ENCODE data around the gene CCN6.
"Not testable (repeated sequence)": the region's sequence is repeated elsewhere in the genome, so short reads cannot be mapped to it uniquely, and the experiment has no call there.

The CCN6 gene

DNA sequence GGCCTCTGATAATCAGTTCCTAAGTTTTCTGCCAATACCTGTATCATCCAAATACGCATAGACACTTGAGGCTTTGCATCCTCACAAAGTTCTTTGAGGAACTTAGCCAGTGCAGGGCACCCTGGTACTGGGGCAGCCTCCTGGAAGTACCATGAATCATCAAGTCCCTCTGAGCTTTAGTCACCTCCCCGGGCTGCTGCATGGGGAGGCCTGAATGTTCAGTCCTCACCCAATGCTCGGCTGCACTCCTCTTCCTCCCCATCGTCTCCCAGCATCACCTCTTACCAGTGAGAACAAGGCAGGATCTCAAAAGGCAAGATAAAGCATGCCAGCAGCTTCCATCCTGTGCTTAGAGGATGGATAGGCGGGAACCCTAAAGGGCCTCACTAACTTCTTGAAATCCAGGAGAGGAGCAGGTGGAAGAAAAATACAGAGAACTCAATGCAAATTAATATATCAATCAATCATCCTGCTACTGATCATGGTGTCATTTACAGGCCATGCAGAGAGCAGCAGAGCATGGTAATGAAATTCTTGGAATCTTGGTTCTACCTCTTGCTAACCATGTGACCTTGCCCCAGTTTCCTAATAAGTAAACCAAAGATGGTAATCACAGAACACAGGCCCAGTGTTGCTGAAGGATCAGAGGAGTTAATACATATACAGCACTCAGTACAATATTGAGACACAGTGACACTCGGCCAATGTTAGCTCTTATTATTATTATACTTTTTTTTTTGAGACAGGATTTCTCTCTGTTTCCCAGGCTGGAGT is 4.7 kb upstream of the CCN6 start:
- Histone ChIP-seq H3K27ac (ENCODE audit: low read depth, low read length) (no peak overlapping the region), H3K9me3 (ENCODE audit: control insufficient read depth in 1 of 2, low read length in 2 of 2) (no peaks in the 10 kb centered on the region), H3K36me3 (ENCODE audit: control insufficient read depth in 1 of 2, insufficient read depth in 2 of 2, low read length in 2 of 2) (no peaks in the 10 kb centered on the region)

DNA sequence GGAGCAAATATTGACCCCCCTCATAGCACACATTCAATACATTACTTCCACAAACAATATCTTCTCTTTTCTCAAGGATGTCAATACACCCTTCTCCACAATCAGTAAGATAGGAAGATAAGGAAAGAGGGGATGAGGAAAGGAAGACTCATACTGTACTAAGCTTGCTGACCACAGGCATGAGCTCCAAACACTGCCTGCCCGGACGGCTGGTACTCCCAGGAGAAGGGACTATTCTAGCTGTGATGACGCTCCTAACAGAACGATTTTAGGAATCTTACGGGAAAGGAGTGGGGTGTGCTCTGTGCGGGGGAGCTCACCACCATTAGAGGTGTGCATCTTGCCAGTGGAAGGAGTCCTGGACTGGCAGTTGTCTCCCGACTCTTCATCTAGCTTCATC is 3.9 kb upstream of the CCN6 start:
- no peaks in the 10 kb centered on the region for H3K36me3 ChIP-seq (ENCODE audit: control insufficient read depth in 1 of 2, insufficient read depth in 2 of 2, low read length in 2 of 2)
- H3K9me3 ChIP-seq (ENCODE audit: control insufficient read depth in 1 of 2, low read length in 2 of 2): no peaks in the 10 kb centered on the region
- H3K27me3 ChIP-seq (ENCODE audit: control insufficient read depth in 1 of 2, insufficient read depth in 2 of 2, low read length in 2 of 2): no peaks in the 10 kb centered on the region
- no peak overlapping the region for H3K4me3 ChIP-seq (ENCODE audit: low read depth in 1 of 2, low read length in 2 of 2)
- no peaks in the 10 kb centered on the region for H3K4me1 ChIP-seq (ENCODE audit: control insufficient read depth in 1 of 2, insufficient read depth in 2 of 2, low read length in 2 of 2)
- no peak overlapping the region for H3K9ac ChIP-seq (ENCODE audit: low read depth in 1 of 2, low read length in 2 of 2)
- H3K27ac ChIP-seq (ENCODE audit: low read depth, low read length): no peak overlapping the region

More for the DNA sequence above, 4.7 kb upstream of the CCN6 start:
- Histone ChIP-seq H3K9ac (ENCODE audit: low read depth in 1 of 2, low read length in 2 of 2) (no peak overlapping the region), H3K27me3 (ENCODE audit: control insufficient read depth in 1 of 2, insufficient read depth in 2 of 2, low read length in 2 of 2) (no peaks in the 10 kb centered on the region), H3K4me1 (ENCODE audit: control insufficient read depth in 1 of 2, insufficient read depth in 2 of 2, low read length in 2 of 2) (no peaks in the 10 kb centered on the region), H3K4me3 (ENCODE audit: low read depth in 1 of 2, low read length in 2 of 2) (no peak overlapping the region)

DNA sequence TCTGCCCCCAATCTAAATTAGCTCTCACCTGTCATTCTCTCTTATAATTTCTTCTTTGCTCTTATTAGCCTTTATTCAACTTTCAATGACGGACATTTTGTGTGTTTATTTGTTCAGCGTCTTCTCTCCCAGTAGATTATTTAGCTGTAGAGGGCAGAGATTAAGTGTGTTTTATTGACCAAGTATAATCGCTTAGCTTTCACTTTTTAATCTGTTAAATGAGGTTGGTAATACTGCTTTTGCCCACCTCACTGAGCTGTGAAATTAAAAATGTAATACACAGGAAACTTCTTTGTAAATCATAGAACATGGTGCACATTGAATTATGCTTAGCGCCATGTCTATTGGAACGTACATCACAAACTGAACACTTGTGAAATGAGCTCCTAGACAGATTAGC is 3.5 kb upstream of the CCN6 start:
- H3K36me3 ChIP-seq (ENCODE audit: control insufficient read depth in 1 of 2, insufficient read depth in 2 of 2, low read length in 2 of 2): no peaks in the 10 kb centered on the region
- H3K27ac ChIP-seq (ENCODE audit: low read depth, low read length): no peak overlapping the region
- H3K9ac ChIP-seq (ENCODE audit: low read depth in 1 of 2, low read length in 2 of 2): no peak overlapping the region
- no peaks in the 10 kb centered on the region for H3K9me3 ChIP-seq (ENCODE audit: control insufficient read depth in 1 of 2, low read length in 2 of 2)
- no peaks in the 10 kb centered on the region for H3K27me3 ChIP-seq (ENCODE audit: control insufficient read depth in 1 of 2, insufficient read depth in 2 of 2, low read length in 2 of 2)
- H3K4me1 ChIP-seq (ENCODE audit: control insufficient read depth in 1 of 2, insufficient read depth in 2 of 2, low read length in 2 of 2): no peaks in the 10 kb centered on the region
- H3K4me3 ChIP-seq (ENCODE audit: low read depth in 1 of 2, low read length in 2 of 2): no peak overlapping the region

DNA sequence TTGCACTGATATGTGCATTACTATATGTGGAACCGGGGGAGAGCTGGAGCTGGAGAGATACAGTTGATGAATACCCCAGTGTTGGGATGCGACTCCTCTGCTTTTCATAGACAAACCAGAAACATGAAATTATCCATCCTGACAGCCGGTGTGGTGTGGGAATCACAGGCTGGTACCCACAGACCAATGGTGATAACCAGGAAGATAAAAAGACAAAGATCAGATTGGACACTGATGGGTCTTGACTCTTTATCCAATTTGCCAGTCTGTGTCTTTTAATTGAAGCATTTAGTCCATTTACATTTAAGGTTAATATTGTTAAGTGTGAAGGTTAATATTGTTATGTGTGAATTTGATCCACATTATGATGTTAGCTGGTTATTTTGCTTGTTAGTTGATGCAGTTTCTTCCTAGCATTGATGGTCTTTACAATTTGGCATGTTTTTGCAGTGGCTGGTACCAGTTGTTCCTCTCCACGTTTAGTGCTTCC is 2.6 kb upstream of the CCN6 start:
- H3K27ac ChIP-seq (ENCODE audit: low read depth, low read length); H3K27me3 ChIP-seq (ENCODE audit: control insufficient read depth in 1 of 2, insufficient read depth in 2 of 2, low read length in 2 of 2); H3K36me3 ChIP-seq (ENCODE audit: control insufficient read depth in 1 of 2, insufficient read depth in 2 of 2, low read length in 2 of 2); H3K9me3 ChIP-seq (ENCODE audit: control insufficient read depth in 1 of 2, low read length in 2 of 2); H3K4me1 ChIP-seq (ENCODE audit: control insufficient read depth in 1 of 2, insufficient read depth in 2 of 2, low read length in 2 of 2); H3K9ac ChIP-seq (ENCODE audit: low read depth in 1 of 2, low read length in 2 of 2); H3K4me3 ChIP-seq (ENCODE audit: low read depth in 1 of 2, low read length in 2 of 2): not testable (repeated sequence)

GRCh38 chr6:112054555-112055190 is 769 bp downstream of the CCN6 start:
- H3K27me3 ChIP-seq (ENCODE audit: control insufficient read depth in 1 of 2, insufficient read depth in 2 of 2, low read length in 2 of 2): no peaks in the 10 kb centered on the region
- no peaks in the 10 kb centered on the region for H3K9me3 ChIP-seq (ENCODE audit: control insufficient read depth in 1 of 2, low read length in 2 of 2)
- H3K9ac ChIP-seq (ENCODE audit: low read depth in 1 of 2, low read length in 2 of 2): no peak overlapping the region
- no peak overlapping the region for H3K27ac ChIP-seq (ENCODE audit: low read depth, low read length)
- H3K36me3 ChIP-seq (ENCODE audit: control insufficient read depth in 1 of 2, insufficient read depth in 2 of 2, low read length in 2 of 2): no peaks in the 10 kb centered on the region
- no peaks in the 10 kb centered on the region for H3K4me1 ChIP-seq (ENCODE audit: control insufficient read depth in 1 of 2, insufficient read depth in 2 of 2, low read length in 2 of 2)
- H3K4me3 ChIP-seq (ENCODE audit: low read depth in 1 of 2, low read length in 2 of 2): no peak overlapping the region

DNA sequence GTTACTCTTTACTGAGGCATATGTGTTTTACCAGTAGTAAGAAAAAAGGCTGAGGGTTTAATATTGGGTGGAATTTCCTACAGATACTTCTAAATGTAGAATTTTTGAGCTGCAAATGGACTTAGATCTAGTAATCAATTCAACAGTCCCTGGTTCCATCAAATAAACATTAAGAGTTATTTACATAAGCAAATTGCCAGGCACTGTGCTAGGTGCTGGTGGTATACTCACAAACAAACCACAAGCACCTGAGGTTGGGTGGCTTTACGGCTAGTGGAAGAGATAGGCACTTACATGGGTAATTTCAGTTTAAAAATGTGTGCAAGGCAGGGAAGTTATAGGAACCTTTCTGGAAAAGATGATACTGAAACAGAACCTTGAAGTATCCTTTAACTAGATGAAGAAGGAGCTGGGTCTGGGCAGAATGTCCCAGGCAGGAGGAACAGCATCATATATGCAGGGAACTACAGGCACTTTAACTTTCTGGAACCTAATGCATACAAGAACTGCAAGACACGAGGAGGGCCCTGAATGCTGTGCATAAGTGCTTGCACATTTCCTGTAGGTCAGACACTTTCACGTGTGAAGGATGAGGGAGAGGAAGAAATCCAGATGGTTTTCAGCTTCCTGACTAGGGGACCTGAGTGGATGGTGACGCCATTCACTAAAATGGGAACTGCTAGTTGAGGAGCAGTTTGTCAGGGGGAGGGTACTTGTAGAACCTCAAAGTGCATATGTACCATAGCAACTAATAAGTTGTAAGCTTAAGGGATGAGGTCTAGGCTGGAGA is 4.5 kb downstream of the CCN6 start:
- no peaks in the 10 kb centered on the region for H3K36me3 ChIP-seq (ENCODE audit: control insufficient read depth in 1 of 2, insufficient read depth in 2 of 2, low read length in 2 of 2)
- no peaks in the 10 kb centered on the region for H3K9me3 ChIP-seq (ENCODE audit: control insufficient read depth in 1 of 2, low read length in 2 of 2)
- no peaks in the 10 kb centered on the region for H3K4me1 ChIP-seq (ENCODE audit: control insufficient read depth in 1 of 2, insufficient read depth in 2 of 2, low read length in 2 of 2)
- H3K4me3 ChIP-seq (ENCODE audit: low read depth in 1 of 2, low read length in 2 of 2): no peak overlapping the region
- H3K9ac ChIP-seq (ENCODE audit: low read depth in 1 of 2, low read length in 2 of 2): no peak overlapping the region
- H3K27ac ChIP-seq (ENCODE audit: low read depth, low read length): no peak overlapping the region
- no peaks in the 10 kb centered on the region for H3K27me3 ChIP-seq (ENCODE audit: control insufficient read depth in 1 of 2, insufficient read depth in 2 of 2, low read length in 2 of 2)

DNA sequence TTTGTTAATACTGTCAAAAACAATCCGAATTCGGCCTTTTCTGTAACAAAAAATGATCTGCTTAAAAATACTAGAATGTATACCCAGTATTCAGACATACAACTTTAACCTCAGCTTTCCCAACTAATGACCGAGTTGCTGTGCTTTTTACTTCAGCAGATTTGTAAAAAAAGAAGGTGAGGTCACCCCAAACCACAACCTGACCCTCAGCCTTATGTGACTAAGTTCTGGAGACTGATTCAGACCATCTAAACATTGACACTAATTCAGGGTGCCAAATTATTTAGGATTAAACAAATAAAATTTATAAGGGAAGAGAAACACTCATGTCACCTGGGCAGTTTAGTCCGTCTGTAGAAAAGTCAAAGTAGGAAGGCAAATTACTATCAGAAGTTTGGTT is 7.7 kb downstream of the CCN6 start:
- no peak overlapping the region for H3K27ac ChIP-seq (ENCODE audit: low read depth, low read length)
- no peaks in the 10 kb centered on the region for H3K36me3 ChIP-seq (ENCODE audit: control insufficient read depth in 1 of 2, insufficient read depth in 2 of 2, low read length in 2 of 2)
- no peaks in the 10 kb centered on the region for H3K27me3 ChIP-seq (ENCODE audit: control insufficient read depth in 1 of 2, insufficient read depth in 2 of 2, low read length in 2 of 2)
- no peak overlapping the region for H3K4me3 ChIP-seq (ENCODE audit: low read depth in 1 of 2, low read length in 2 of 2)
- H3K9me3 ChIP-seq (ENCODE audit: control insufficient read depth in 1 of 2, low read length in 2 of 2): no peaks in the 10 kb centered on the region
- H3K4me1 ChIP-seq (ENCODE audit: control insufficient read depth in 1 of 2, insufficient read depth in 2 of 2, low read length in 2 of 2): no peaks in the 10 kb centered on the region
- H3K9ac ChIP-seq (ENCODE audit: low read depth in 1 of 2, low read length in 2 of 2): no peak overlapping the region

DNA sequence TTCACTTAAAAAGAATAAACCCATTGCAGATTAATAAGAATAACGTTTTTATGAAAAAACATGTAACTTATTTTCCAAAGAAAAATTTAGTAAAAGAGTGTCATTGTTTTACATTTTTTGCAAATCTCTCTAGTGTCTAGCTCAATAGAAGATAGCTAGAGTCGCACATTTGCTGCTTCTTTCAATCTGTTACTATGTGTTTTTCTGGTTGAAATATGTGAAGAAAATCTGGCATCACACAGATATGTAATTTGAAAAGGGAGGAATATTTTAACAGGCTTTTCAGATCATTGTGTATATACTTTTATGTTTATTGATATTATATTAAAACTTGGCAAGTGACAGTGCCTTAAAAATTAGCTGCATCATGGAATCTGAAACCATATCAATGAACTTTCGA is 9.1 kb downstream of the CCN6 start:
- Histone ChIP-seq H3K27me3 (ENCODE audit: control insufficient read depth in 1 of 2, insufficient read depth in 2 of 2, low read length in 2 of 2) (no peaks in the 10 kb centered on the region), H3K27ac (ENCODE audit: low read depth, low read length) (no peak overlapping the region), H3K4me3 (ENCODE audit: low read depth in 1 of 2, low read length in 2 of 2) (no peak overlapping the region), H3K36me3 (ENCODE audit: control insufficient read depth in 1 of 2, insufficient read depth in 2 of 2, low read length in 2 of 2) (no peaks in the 10 kb centered on the region), H3K9ac (ENCODE audit: low read depth in 1 of 2, low read length in 2 of 2) (no peak overlapping the region), H3K4me1 (ENCODE audit: control insufficient read depth in 1 of 2, insufficient read depth in 2 of 2, low read length in 2 of 2) (no peaks in the 10 kb centered on the region), H3K9me3 (ENCODE audit: control insufficient read depth in 1 of 2, low read length in 2 of 2) (no peaks in the 10 kb centered on the region)

DNA sequence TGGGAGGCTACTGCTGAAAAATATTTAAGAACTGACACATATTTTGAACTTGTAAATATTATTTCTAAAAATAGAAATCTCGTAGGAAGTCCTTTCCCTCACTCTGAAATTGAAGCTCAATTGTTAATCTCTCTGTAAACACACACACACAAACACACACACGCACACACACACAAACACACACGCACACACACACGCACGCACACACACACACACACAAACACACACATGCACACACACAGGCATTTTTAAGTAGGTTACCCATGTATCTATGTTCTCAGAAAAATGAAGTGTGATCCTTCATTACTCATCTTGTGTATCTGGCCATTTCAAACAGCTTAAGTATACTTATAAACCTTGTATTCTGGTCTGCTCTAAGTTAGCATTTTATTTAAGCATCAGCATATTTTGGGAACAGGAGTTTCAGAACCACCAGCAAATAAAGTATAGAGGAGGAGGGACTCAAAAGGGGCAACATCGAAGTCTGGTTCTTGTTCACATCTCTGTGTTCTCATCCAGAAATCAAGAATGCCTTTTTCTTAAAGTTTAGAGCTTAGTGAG is 11.6 kb downstream of the CCN6 start:
- Histone ChIP-seq H3K4me3 (ENCODE audit: low read depth in 1 of 2, low read length in 2 of 2) (no peak overlapping the region), H3K36me3 (ENCODE audit: control insufficient read depth in 1 of 2, insufficient read depth in 2 of 2, low read length in 2 of 2) (no peaks in the 10 kb centered on the region), H3K4me1 (ENCODE audit: control insufficient read depth in 1 of 2, insufficient read depth in 2 of 2, low read length in 2 of 2) (no peaks in the 10 kb centered on the region)

GRCh38 chr6:112066606-112067005 is 12.7 kb downstream of the CCN6 start:
- no peak overlapping the region for H3K4me3 ChIP-seq (ENCODE audit: low read depth in 1 of 2, low read length in 2 of 2)
- H3K9me3 ChIP-seq (ENCODE audit: control insufficient read depth in 1 of 2, low read length in 2 of 2): no peaks in the 10 kb centered on the region
- no peaks in the 10 kb centered on the region for H3K4me1 ChIP-seq (ENCODE audit: control insufficient read depth in 1 of 2, insufficient read depth in 2 of 2, low read length in 2 of 2)
- H3K36me3 ChIP-seq (ENCODE audit: control insufficient read depth in 1 of 2, insufficient read depth in 2 of 2, low read length in 2 of 2): peaks cover 0 to 6% of the 10 kb centered on the region in 2 donors
- no peaks in the 10 kb centered on the region for H3K27me3 ChIP-seq (ENCODE audit: control insufficient read depth in 1 of 2, insufficient read depth in 2 of 2, low read length in 2 of 2)
- H3K27ac ChIP-seq (ENCODE audit: low read depth, low read length): no peak overlapping the region
- no peak overlapping the region for H3K9ac ChIP-seq (ENCODE audit: low read depth in 1 of 2, low read length in 2 of 2)

More for the DNA sequence above, 11.6 kb downstream of the CCN6 start:
- Histone ChIP-seq H3K27ac (ENCODE audit: low read depth, low read length) (no peak overlapping the region), H3K9ac (ENCODE audit: low read depth in 1 of 2, low read length in 2 of 2) (no peak overlapping the region), H3K9me3 (ENCODE audit: control insufficient read depth in 1 of 2, low read length in 2 of 2) (no peaks in the 10 kb centered on the region), H3K27me3 (ENCODE audit: control insufficient read depth in 1 of 2, insufficient read depth in 2 of 2, low read length in 2 of 2) (no peaks in the 10 kb centered on the region)
